GM10248 (cell line): Measurements from ENCODE around the gene TTC23.

Experiments
- CTCF ChIA-PET: fragments of 300-600 bp; sonication (Branson Sonifier 250); formaldehyde crosslinking; extraction: SDS; loops from one replicate; lab custom pipeline; 2021; ENCODE audit warnings: antibody characterized with exemption; lab: Yijun Ruan, JAX
- POLR2A ChIA-PET: fragments of 350-650 bp; sonication (Branson Sonifier 250); formaldehyde crosslinking; extraction: SDS; loops from one replicate; lab custom pipeline; 2020; ENCODE audit warnings: antibody characterized with exemption; lab: Yijun Ruan, JAX
- DNase-seq: peaks from one replicate; pipeline ENCODE4 v3.0.0; 2012; ENCODE audit errors: extremely low spot score
- TF ChIP-seq, protein P1 (sequence below): IDR thresholded peaks from 2 replicates; pipeline ENCODE4 v1.5.1; 2012; ENCODE audit warnings: mild to moderate bottlenecking, low read depth; ENCODE audit errors: extremely low read depth, missing control alignments, control extremely low read depth

TTC23 gene

DNA sequence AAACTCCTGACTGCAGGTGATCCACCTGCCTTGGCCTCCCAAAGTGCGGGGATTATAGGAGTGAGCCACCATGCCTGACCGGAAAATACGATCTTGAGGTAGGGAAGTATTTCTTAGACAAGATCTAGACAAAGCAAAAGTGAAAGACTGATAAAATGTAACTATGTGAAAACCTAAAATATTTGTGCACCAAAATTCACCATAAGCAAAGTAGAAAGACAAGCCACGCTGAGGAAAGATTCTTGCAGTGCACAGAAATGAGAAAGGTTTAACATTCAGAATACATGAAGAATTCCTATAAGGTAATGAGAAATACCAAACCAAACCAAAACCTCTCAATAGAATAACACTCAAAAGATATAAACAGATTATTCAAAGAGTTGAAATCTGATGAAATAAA is 108.8 kb downstream of the TTC23 start:
- TF ChIP-seq, protein P1, sequence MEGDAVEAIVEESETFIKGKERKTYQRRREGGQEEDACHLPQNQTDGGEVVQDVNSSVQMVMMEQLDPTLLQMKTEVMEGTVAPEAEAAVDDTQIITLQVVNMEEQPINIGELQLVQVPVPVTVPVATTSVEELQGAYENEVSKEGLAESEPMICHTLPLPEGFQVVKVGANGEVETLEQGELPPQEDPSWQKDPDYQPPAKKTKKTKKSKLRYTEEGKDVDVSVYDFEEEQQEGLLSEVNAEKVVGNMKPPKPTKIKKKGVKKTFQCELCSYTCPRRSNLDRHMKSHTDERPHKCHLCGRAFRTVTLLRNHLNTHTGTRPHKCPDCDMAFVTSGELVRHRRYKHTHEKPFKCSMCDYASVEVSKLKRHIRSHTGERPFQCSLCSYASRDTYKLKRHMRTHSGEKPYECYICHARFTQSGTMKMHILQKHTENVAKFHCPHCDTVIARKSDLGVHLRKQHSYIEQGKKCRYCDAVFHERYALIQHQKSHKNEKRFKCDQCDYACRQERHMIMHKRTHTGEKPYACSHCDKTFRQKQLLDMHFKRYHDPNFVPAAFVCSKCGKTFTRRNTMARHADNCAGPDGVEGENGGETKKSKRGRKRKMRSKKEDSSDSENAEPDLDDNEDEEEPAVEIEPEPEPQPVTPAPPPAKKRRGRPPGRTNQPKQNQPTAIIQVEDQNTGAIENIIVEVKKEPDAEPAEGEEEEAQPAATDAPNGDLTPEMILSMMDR: no peak
- ChIA-PET POLR2A (no interaction called here), CTCF (no interaction called here)
- DNase-seq: no peak

DNA sequence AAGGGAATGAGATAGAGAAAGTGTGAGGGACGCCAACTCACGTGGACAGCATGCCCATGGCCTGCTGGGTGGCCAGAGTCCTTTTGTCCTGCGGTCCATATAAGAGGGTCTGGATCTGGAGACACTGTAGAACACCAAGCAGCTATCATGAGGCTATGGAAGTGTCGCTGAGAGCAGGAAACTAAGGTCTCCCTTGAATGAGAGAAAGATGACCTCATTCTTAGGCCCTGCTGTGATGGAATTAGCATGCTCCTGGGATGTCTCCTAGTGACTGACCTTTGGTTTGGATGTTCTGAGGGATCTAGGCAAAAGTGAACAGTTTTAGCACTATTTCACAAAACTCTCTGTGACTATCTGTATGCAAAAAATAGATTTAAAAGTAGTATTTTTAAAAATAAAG is 110.1 kb downstream of the TTC23 start:
- TF ChIP-seq, protein P1: no peak
- no peak for DNase-seq
- CTCF ChIA-PET: no interaction called here
- POLR2A ChIA-PET: no interaction called here

DNA sequence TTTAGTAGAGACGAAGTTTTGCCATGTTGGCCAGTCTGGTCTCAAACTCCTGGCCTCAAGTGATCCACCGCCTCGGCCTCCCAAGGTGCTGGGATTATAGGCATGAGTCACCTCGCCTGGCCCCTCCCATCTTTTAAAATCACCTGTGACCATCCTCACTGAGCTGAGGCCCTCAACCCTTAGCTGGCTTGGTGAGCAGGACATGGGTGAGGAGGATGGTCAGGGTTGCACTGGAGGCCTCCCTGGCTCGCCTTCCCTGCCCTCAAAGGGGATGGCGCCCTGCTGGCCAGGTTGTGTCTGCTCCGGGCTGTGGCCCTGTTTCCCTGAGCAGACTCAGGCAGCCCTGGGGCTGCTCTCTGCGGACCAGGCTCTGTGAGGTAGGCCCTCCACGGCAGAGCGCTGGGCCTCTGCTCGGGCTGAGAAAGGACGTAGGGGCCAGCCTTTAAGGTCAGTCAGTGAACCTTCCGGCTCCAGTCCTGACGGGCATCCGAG is 110.8 kb downstream of the TTC23 start:
- ChIA-PET CTCF (no interaction called here), POLR2A (no interaction called here)
- TF ChIP-seq, protein P1: no peak
- DNase-seq: no peak

DNA sequence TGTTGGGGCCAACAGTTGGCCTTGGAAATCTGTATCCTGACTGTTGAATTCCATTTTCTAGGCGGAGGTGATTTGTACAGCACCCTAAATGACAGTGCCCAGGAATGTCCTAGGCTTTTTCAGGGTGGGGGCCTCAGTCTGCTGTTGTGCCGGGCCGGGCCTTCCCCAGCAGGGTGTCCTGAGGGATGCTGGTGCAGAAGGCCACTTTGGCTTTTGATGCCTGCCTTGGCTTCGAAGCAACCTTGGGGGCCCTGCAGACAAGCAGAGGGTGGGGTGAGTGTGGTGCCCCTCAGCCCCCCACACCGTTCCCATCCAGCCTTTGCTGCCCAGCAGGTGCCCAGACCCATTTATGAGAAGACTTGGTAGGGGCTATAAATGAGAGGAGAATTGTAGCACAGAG is 111.5 kb downstream of the TTC23 start:
- TF ChIP-seq, protein P1: no peak
- POLR2A ChIA-PET: no interaction called here
- DNase-seq: no peak
- CTCF ChIA-PET: no interaction called here

DNA sequence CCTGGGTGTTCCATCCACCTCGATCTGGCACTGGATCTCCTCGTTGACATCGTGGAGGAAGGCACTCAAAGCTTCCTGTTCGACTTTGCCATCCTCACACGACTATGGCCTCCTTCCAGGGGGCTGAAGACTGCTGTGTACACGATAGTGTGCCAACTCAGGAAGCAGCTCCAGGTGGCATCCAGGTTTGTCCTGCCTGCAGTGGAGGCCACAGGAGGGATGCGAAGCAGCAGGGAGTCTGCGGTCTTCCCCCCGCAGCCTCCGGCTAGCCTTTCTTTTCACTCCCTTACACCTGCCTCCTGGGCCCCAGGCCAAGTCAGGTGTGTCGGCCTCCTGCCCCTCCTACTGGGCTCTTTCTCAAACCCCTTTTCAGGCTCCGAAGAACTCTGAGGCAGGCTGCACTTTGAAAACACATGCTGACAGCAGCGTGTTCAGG is 112.3 kb downstream of the TTC23 start:
- TF ChIP-seq, protein P1: no peak
- ChIA-PET CTCF (interaction anchor here (2.0 kb wide), 1 partner anchor 32 kb away, joined by 7 read pairs; the partner anchor contains the start of gene SYNM), POLR2A (no interaction called here)
- DNase-seq: no peak

DNA sequence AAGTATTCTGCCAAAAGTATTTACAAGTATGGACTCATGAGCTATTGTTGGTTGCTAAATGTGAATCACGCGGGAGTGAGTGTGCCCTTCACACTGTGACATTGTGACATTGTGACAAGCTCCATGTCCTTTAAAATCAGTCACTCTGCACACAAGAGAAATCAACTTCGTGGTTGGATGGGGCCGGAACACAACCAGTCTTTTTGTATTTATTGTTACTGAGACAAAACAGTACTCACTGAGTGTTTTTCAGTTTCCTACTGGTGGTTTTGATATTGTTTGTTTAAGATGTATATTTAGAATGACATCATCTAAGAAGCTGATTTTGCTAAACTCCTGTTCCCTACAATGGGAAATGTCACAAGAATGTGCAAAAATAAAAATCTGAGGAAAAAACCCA is 114.2 kb downstream of the TTC23 start:
- CTCF ChIA-PET: interaction anchor here (1.0 to 2.0 kb wide), 7 partner anchors 9 to 78 kb away, joined by 3 to 7 read pairs (median 4); partner anchors contain the start of gene SYNM
- TF ChIP-seq, protein P1: no peak
- POLR2A ChIA-PET: interaction anchor here (1.1 kb wide), 1 partner anchor 30 kb away, joined by 5 read pairs; no protein-coding TSS in a partner anchor
- peak; percentile 35 for DNase-seq

DNA sequence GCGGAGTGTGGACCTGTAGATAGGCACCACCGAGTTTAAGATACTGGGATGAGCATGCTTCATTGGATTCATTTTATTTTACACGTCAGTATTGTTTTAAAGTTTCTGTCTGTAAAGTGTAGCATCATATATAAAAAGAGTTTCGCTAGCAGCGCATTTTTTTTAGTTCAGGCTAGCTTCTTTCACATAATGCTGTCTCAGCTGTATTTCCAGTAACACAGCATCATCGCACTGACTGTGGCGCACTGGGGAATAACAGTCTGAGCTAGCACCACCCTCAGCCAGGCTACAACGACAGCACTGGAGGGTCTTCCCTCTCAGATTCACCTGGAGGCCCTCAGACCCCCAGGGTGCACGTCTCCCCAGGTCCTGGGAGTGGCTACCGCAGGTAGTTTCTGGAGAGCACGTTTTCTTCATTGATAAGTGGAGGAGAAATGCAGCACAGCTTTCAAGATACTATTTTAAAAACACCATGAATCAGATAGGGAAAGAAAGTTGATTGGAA is 115.0 kb downstream of the TTC23 start:
- no peak for DNase-seq
- POLR2A ChIA-PET: no interaction called here
- CTCF ChIA-PET: interaction anchor here (0.8 to 1.9 kb wide), 5 partner anchors 9 to 79 kb away, joined by 3 to 6 read pairs (median 3); no protein-coding TSS in a partner anchor
- TF ChIP-seq, protein P1: no peak
